ENCODE data around the gene NR2E1. TPM values are rescaled to one million over a fixed set of nuclear protein-coding genes. Genes with fewer than 3 reads are reported as not detected.

NR2E1 gene
- total and polyA plus RNA-seq, 2 of the 13 experiments (the other 11 are each of a cell fraction or from before 2014, with no cell fraction given): not detected

GRCh38 chr6:108168501-108169463 lies 3.0 kb downstream of the NR2E1 start (continued):
- 0 out of 2 replicates have a peak, but pooled peaks have one; percentile 30 for TF ChIP-seq ZNF800 (CRISPR knock-in tag; IDR thresholded peaks at IDR 0.05)
- TF ChIP-seq ZNF337 (CRISPR knock-in tag; IDR thresholded peaks at IDR 0.05; ENCODE audit: borderline replicate concordance, low read depth): no peak
- no peak for TF ChIP-seq ZBTB7B (CRISPR knock-in tag; IDR thresholded peaks at IDR 0.05)
- no peak for TF ChIP-seq ZNF367 (CRISPR knock-in tag; IDR thresholded peaks at IDR 0.05; ENCODE audit: borderline replicate concordance)
- TF ChIP-seq ATAD3A (CRISPR knock-in tag; IDR thresholded peaks at IDR 0.05): no peak
- TF ChIP-seq TBP (CRISPR knock-in tag; IDR thresholded peaks at IDR 0.05): no peak
- TF ChIP-seq NR2F6 (IDR thresholded peaks at IDR 0.05): no peak
- TF ChIP-seq NR2F6 (CRISPR knock-in tag; IDR thresholded peaks at IDR 0.05): no peak
- peak; percentile 54 for TF ChIP-seq STAG1 (CRISPR knock-in tag; IDR thresholded peaks at IDR 0.05)
- no peak for TF ChIP-seq HNF4A (CRISPR knock-in tag; IDR thresholded peaks at IDR 0.05)
- no peak for TF ChIP-seq ZNF577 (CRISPR knock-in tag; IDR thresholded peaks at IDR 0.05; ENCODE audit: borderline replicate concordance, low read depth)
- no peak for TF ChIP-seq RBAK (CRISPR knock-in tag; IDR thresholded peaks at IDR 0.05)
- TF ChIP-seq ZNF687 (CRISPR knock-in tag; IDR thresholded peaks at IDR 0.05): peak; percentile 57
- peak; percentile 43; the same call in 1 of the 2 replicates for TF ChIP-seq ZBTB38 (CRISPR knock-in tag; IDR thresholded peaks at IDR 0.05)
- TF ChIP-seq SP5 (CRISPR knock-in tag; IDR thresholded peaks at IDR 0.05; ENCODE audit: borderline replicate concordance, low read depth): no peak
- TF ChIP-seq ZBTB33 (CRISPR knock-in tag; IDR thresholded peaks at IDR 0.05): peak; percentile 87
- no peak for TF ChIP-seq ZNF510 (CRISPR knock-in tag; IDR thresholded peaks at IDR 0.05; ENCODE audit: low read depth)
- TF ChIP-seq ZSCAN9 (CRISPR knock-in tag; IDR thresholded peaks at IDR 0.05; ENCODE audit: borderline replicate concordance): no peak
- TF ChIP-seq PHF8 (CRISPR knock-in tag; IDR thresholded peaks at IDR 0.05): peak; percentile 56
- TF ChIP-seq ZFP36L2 (CRISPR knock-in tag; IDR thresholded peaks at IDR 0.05): no peak
- TF ChIP-seq ZNF784 (CRISPR knock-in tag; IDR thresholded peaks at IDR 0.05; ENCODE audit: borderline replicate concordance): no peak
- no peak for TF ChIP-seq TBL1XR1 (IDR thresholded peaks at IDR 0.05; ENCODE audit: borderline replicate concordance, low read length, partially characterized antibody)
